Ishikawa (cell line): ENCODE results near the gene PLPP4.

Experiments
- CEBPB ChIP-seq: IDR thresholded peaks from 2 replicates; pipeline ENCODE4 v1.6.1; 2012
- CREB1 ChIP-seq: IDR thresholded peaks from 2 replicates; pipeline ENCODE4 v1.6.1; 2012; ENCODE audit warnings: low read depth
- EP300 ChIP-seq: IDR thresholded peaks from 2 replicates; pipeline ENCODE4 v1.6.1; 2012; ENCODE audit warnings: borderline replicate concordance
- FOXM1 ChIP-seq: IDR thresholded peaks from 2 replicates; pipeline ENCODE4 v1.6.1; 2012; ENCODE audit warnings: low read depth, borderline replicate concordance
- NFIC ChIP-seq: IDR thresholded peaks from 2 replicates; pipeline ENCODE4 v1.6.1; 2012
- RAD21 ChIP-seq: IDR thresholded peaks from 2 replicates; pipeline ENCODE4 v1.6.1; 2012; ENCODE audit warnings: low read depth
- TAF1 ChIP-seq: IDR thresholded peaks from 2 replicates; pipeline ENCODE4 v1.6.1; 2012; ENCODE audit warnings: low read depth, mild to moderate bottlenecking
- TEAD4 ChIP-seq: IDR thresholded peaks from 2 replicates; pipeline ENCODE4 v1.6.1; 2012
- YY1 ChIP-seq: IDR thresholded peaks from 2 replicates; pipeline ENCODE4 v1.6.1; 2012; ENCODE audit warnings: low read depth
- TF ChIP-seq, protein P1 (sequence below): IDR thresholded peaks from 2 replicates; pipeline ENCODE4 v1.6.1; 2012
- TF ChIP-seq, protein P2 (sequence below): IDR thresholded peaks from 2 replicates; pipeline ENCODE4 v1.6.1; 2012

DNA sequence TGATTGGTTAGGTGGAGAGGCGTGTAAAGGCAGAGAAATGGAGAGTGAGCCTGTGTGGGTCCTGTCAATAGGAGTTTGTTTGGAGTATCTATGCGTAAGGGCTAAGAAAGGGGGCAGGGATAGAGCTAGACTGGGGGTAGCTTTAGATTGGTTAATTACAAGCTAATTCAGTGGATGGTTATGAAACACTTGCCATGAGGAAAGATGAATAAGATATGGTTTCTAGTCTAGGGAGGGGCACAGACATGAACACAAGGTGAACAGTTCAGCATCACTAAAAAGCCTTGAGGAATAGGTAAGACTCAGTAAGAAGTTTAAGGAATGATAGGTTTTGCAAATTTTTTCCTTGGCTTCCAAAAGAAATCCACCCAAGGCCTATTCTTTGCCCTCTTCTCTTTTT lies 50.6 kb downstream of the PLPP4 start:
- TF ChIP-seq EP300 (no peak), CREB1 (no peak), CEBPB (no peak), TAF1 (no peak), YY1 (no peak), FOXM1 (no peak), TEAD4 (no peak), NFIC (no peak), RAD21 (no peak)
- TF ChIP-seq, protein P1, sequence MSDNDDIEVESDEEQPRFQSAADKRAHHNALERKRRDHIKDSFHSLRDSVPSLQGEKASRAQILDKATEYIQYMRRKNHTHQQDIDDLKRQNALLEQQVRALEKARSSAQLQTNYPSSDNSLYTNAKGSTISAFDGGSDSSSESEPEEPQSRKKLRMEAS, result no peak
- TF ChIP-seq, protein P2, sequence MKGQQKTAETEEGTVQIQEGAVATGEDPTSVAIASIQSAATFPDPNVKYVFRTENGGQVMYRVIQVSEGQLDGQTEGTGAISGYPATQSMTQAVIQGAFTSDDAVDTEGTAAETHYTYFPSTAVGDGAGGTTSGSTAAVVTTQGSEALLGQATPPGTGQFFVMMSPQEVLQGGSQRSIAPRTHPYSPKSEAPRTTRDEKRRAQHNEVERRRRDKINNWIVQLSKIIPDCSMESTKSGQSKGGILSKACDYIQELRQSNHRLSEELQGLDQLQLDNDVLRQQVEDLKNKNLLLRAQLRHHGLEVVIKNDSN, result no peak
